ENCODE data around the gene NAP1L5. TPM values are rescaled to one million over a fixed set of nuclear protein-coding genes. Genes with fewer than 3 reads are reported as not detected.

Gene NAP1L5
- total and polyA plus RNA-seq, 2 of the 13 experiments (the other 11 are each of a cell fraction or from before 2014, with no cell fraction given) = 1.3 to 1.6 TPM

DNA sequence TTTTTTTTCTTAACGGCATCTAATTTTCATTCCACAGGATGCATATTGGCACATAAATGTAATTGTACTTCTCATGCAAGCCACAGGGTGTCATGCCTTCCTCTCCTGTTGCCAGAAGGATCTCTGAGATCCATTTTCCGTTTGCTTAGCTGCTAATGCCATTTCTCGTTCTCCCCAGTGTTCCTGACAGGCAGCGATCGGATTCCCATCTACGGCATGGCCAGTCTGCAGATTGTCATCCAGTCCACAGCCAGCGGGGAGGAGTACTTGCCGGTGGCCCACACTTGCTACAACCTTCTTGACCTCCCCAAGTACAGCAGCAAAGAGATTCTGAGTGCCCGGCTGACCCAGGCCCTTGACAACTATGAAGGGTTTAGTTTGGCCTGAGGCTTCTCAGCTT is 8.9 kb upstream of the NAP1L5 start (continued):
- TF ChIP-seq ZFP1 (CRISPR knock-in tag; IDR thresholded peaks at IDR 0.05) (no peak), TBX2 (CRISPR knock-in tag; IDR thresholded peaks at IDR 0.05; ENCODE audit: borderline replicate concordance) (peak; percentile 23; the same call in 1 of the 2 replicates), FOXJ3 (CRISPR knock-in tag; IDR thresholded peaks at IDR 0.05; ENCODE audit: borderline replicate concordance) (no peak), MBD4 (IDR thresholded peaks at IDR 0.05; ENCODE audit: borderline replicate concordance, low read length) (no peak), NFE2L1 (CRISPR knock-in tag; IDR thresholded peaks at IDR 0.05; ENCODE audit: borderline replicate concordance) (no peak), NFE2 (CRISPR knock-in tag; IDR thresholded peaks at IDR 0.05) (no peak), ZBTB21 (CRISPR knock-in tag; IDR thresholded peaks at IDR 0.05) (no peak), CREB1 (IDR thresholded peaks at IDR 0.05) (no peak), CREB1 (CRISPR knock-in tag; IDR thresholded peaks at IDR 0.05) (no peak), RAD21 (CRISPR knock-in tag; IDR thresholded peaks at IDR 0.05) (peak; percentile 65; the same call in 1 of the 2 replicates), ZNF333 (CRISPR knock-in tag; IDR thresholded peaks at IDR 0.05; ENCODE audit: borderline replicate concordance) (no peak)
- TF ChIP-seq, protein P1, sequence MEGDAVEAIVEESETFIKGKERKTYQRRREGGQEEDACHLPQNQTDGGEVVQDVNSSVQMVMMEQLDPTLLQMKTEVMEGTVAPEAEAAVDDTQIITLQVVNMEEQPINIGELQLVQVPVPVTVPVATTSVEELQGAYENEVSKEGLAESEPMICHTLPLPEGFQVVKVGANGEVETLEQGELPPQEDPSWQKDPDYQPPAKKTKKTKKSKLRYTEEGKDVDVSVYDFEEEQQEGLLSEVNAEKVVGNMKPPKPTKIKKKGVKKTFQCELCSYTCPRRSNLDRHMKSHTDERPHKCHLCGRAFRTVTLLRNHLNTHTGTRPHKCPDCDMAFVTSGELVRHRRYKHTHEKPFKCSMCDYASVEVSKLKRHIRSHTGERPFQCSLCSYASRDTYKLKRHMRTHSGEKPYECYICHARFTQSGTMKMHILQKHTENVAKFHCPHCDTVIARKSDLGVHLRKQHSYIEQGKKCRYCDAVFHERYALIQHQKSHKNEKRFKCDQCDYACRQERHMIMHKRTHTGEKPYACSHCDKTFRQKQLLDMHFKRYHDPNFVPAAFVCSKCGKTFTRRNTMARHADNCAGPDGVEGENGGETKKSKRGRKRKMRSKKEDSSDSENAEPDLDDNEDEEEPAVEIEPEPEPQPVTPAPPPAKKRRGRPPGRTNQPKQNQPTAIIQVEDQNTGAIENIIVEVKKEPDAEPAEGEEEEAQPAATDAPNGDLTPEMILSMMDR (CRISPR knock-in tag; IDR thresholded peaks at IDR 0.05) = peak; percentile 72
- TF ChIP-seq, protein P2, sequence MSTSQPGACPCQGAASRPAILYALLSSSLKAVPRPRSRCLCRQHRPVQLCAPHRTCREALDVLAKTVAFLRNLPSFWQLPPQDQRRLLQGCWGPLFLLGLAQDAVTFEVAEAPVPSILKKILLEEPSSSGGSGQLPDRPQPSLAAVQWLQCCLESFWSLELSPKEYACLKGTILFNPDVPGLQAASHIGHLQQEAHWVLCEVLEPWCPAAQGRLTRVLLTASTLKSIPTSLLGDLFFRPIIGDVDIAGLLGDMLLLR (CRISPR knock-in tag; IDR thresholded peaks at IDR 0.05) = no peak

Data from HepG2 (cell line).